ENCODE data around the gene ITPRIP. TPM values are rescaled to one million over a fixed set of nuclear protein-coding genes. Genes with fewer than 3 reads are reported as not detected.

The ITPRIP gene
- total and polyA plus RNA-seq, 11 donors, result 18.4 to 90.2 (median 27.7) TPM

- peak in 1 of 5 donors; percentile 3 for DNase-seq
- Histone ChIP-seq H3K36me3 (peaks cover 0 to 35% (median 6%) of the 10 kb centered on the region in 9 donors), H3K4me3 (no peak overlapping the region), H3K27me3 (no peaks in the 10 kb centered on the region), H3K4me1 (peaks cover 9 to 98% (median 72%) of the 10 kb centered on the region in 12 donors), H3K9me3 (no peaks in the 10 kb centered on the region), H3K27ac (peak overlapping the region in 11 of 12 donors; percentile 1 to 98 (median 90))
- intact Hi-C loops (cut with DNase I), result loop anchor here in 1 of 10 donors (5.0 kb wide), 1 partner anchor 39 kb away; no protein-coding TSS in a partner anchor
- no peak for ATAC-seq
- TF ChIP-seq, protein P1, sequence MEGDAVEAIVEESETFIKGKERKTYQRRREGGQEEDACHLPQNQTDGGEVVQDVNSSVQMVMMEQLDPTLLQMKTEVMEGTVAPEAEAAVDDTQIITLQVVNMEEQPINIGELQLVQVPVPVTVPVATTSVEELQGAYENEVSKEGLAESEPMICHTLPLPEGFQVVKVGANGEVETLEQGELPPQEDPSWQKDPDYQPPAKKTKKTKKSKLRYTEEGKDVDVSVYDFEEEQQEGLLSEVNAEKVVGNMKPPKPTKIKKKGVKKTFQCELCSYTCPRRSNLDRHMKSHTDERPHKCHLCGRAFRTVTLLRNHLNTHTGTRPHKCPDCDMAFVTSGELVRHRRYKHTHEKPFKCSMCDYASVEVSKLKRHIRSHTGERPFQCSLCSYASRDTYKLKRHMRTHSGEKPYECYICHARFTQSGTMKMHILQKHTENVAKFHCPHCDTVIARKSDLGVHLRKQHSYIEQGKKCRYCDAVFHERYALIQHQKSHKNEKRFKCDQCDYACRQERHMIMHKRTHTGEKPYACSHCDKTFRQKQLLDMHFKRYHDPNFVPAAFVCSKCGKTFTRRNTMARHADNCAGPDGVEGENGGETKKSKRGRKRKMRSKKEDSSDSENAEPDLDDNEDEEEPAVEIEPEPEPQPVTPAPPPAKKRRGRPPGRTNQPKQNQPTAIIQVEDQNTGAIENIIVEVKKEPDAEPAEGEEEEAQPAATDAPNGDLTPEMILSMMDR (IDR thresholded peaks at IDR 0.05), result no peak
- TF ChIP-seq POLR2A (IDR thresholded peaks at IDR 0.05), result no peak
- 62 to 74% (median 69%) methylated on average over 8 to 10 of the region's 10 CpGs for WGBS, 4 donors
These were observed 30.5 kb downstream of the ITPRIP start for GRCh38 chr10:104307576-104308438.

DNA sequence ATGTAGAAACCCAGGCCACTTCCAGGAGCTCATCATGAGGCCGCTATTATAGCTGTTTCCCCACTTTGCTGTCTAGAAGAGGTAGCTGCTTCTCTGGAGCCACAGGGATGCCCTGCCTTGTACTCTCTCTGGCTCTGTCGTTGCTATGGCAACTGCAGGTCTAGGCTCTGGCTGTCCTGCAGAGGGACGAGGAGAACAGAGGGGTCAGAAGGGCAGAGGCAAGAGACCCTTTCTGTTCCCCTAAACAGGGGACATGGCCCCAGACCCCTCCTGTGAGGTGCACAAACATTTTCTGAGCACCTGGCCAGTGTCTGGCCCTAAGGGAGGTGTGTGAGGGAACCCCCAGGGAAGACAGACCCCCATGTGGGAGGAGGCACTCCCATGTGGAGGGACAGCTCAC lies 31.4 kb downstream of the ITPRIP start:
- TF ChIP-seq POLR2A (IDR thresholded peaks at IDR 0.05), result no peak
- TF ChIP-seq, protein P1 (IDR thresholded peaks at IDR 0.05), result no peak
- no peak overlapping the region for H3K4me3 ChIP-seq
- peak overlapping the region in 10 of 12 donors; percentile 11 to 98 (median 90) for H3K27ac ChIP-seq
- H3K9me3 ChIP-seq, result no peaks in the 10 kb centered on the region
- intact Hi-C loops (cut with DNase I), result loop anchor here in 2 of 10 donors (1.0 to 5.0 kb wide), 2 partner anchors 31 to 40 kb away; partner anchors contain the start of gene ITPRIP (in 1 of the 2)
- H3K27me3 ChIP-seq, result no peaks in the 10 kb centered on the region
- H3K36me3 ChIP-seq, result peaks cover 0 to 26% (median 0%) of the 10 kb centered on the region in 9 donors
- 67 to 82% (median 72%) methylated on average over 3 of the region's 3 CpGs for WGBS, 4 donors
- DNase-seq (no peak), ATAC-seq (no peak)
- H3K4me1 ChIP-seq, result peaks cover 9 to 98% (median 68%) of the 10 kb centered on the region in 12 donors

DNA sequence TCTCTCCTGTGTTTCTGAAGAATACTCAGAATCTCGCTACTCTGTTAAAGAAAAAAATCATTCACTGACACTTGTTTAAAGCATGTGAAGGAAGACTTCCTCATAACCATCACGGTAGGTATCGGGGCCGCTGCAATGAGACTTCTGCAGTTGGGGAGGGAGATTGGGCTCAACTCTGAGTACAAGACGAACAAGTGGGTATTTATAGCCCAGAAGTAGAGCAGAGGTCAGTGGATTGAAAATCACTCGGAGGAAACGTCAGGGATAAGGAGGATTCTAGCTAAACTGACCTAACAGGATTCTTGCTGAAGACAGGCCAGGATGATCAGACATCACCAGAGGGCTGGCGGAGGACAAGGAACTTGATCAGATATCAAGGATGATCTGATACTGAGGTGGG lies 33.3 kb downstream of the ITPRIP start:
- TF ChIP-seq, protein P1 (IDR thresholded peaks at IDR 0.05), result no peak
- TF ChIP-seq POLR2A (IDR thresholded peaks at IDR 0.05), result peak in 1 of 2 donors; percentile 33
- H3K36me3 ChIP-seq, result peaks cover 0 to 8% (median 0%) of the 10 kb centered on the region in 9 donors
- whole genome bisulfite sequencing, 4 donors, result 26 to 41% (median 37%) methylated on average over 8 of the region's 8 CpGs
- H3K27ac ChIP-seq, result peak overlapping the region; percentile 76 to 98 (median 90)
- ATAC-seq (peak in 2 of 4 donors; percentile 19 to 26), DNase-seq (peak in 1 of 5 donors; percentile 64)
- no peaks in the 10 kb centered on the region for H3K9me3 ChIP-seq
- intact Hi-C loops (cut with DNase I), result loop anchor here in 8 of 10 donors (1.0 to 5.0 kb wide), 6 partner anchors 32 to 46 kb away; partner anchors contain the start of gene ITPRIP (in 4 of the 8)
- peaks cover 0 to 98% (median 67%) of the 10 kb centered on the region in 12 donors for H3K4me1 ChIP-seq
- H3K4me3 ChIP-seq, result no peak overlapping the region
- H3K27me3 ChIP-seq, result no peaks in the 10 kb centered on the region

GRCh38 chr10:104304356-104304745 lies 33.9 kb downstream of the ITPRIP start:
- 80 to 91% (median 86%) methylated on average over 4 of the region's 4 CpGs for whole genome bisulfite sequencing, 4 donors
- no peaks in the 10 kb centered on the region for H3K27me3 ChIP-seq
- peak overlapping the region; percentile 76 to 98 (median 90) for H3K27ac ChIP-seq
- ATAC-seq, result no peak
- DNase-seq, result no peak
- H3K36me3 ChIP-seq, result peaks cover 0 to 8% (median 0%) of the 10 kb centered on the region in 9 donors
- intact Hi-C loops (cut with DNase I), result loop anchor here in 6 of 10 donors (2.0 to 5.0 kb wide), 3 partner anchors 33 to 46 kb away; partner anchors contain the start of gene ITPRIP (in 4 of the 6)
- TF ChIP-seq, protein P1 (IDR thresholded peaks at IDR 0.05), result no peak
- TF ChIP-seq POLR2A (IDR thresholded peaks at IDR 0.05), result no peak
- peaks cover 0 to 98% (median 68%) of the 10 kb centered on the region in 12 donors for H3K4me1 ChIP-seq
- H3K4me3 ChIP-seq, result no peak overlapping the region
- no peaks in the 10 kb centered on the region for H3K9me3 ChIP-seq
